GM19438 (cell line): ENCODE data around the gene LRRC59.
"Not testable (repeated sequence)": the region's sequence is repeated elsewhere in the genome, so short reads cannot be mapped to it uniquely, and the experiment has no call there.

ENCODE experiments used
- ATAC-seq: cut with Tn5 transposase; IDR thresholded peaks from one replicate; pipeline ENCODE4 v1.9.1; 2021; ENCODE audit warnings: low read depth; ENCODE audit not compliant: unreplicated experiment

Gene LRRC59

DNA sequence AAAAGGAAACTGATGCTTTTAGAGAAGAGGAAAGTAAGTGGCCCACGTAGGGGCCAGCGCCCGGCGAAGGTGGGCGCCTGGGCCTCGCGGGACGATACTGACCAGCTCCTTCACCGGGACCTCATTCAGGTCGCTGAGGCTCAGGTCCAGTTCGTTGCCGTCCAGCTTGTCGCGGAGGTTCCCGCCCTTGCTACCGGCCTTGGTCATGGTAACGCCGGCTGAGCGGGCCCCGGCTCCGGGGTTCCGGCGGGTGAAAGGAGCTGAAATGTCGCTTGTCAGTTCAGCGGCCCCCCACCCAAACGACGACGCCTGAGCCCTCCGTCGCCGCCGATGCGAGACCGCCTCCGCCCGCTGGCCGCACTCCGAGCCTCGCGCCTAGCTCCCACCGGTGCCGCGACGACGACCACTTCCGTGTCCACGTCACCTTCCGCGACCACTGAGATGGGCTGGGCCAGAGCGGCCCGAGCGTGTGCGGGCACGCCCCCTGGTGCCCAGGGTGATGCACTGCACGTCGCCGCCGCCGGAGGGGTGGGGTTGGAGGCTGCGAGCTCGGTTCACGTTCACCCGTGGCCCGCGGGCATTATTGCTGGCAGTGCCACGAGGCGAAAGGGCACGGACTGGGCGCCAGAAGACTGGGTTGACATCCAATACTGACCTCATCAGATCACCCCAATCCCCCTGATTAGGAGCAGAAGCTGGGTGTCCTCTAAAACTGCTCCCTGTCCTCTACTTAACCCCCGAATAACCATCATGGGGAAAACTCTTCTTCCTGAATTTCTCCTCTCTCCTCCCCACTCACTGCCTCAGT, at the start of gene LRRC59:
Gene LRRC59, minus strand, starts transcription at position 413 of the 808 bp plus-strand sequence. Its CDS starts 206 bp downstream, at position 207.
- peak; percentile 86 for ATAC-seq

DNA sequence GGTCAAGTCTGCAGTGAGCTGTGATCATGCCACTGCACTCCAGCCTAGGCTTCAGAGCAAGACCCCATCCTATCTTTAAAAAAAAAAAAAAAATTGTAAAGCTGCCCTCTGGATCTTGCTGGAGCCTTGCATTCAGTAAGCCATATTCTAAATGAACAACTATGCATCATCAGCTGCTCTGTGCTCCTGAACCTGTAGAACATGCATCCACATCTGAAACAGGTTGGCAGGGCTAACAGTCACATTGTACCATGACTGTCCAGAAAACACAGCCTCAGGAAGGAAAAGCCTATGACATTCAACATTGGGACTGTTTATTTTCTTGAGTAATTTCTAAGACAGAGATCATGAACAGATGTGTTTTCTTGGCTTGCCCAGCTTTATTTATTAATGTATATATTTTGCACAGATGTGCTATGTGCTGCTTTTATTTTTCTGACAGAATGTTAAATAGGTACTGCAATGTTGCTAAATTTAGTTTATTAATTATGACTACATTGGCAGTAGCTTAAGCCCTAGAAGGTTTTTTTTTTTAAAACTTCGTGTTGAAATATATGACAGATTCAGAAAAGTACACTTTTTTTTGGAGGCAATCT, 48.5 kb upstream of the LRRC59 start:
- ATAC-seq: no peak

DNA sequence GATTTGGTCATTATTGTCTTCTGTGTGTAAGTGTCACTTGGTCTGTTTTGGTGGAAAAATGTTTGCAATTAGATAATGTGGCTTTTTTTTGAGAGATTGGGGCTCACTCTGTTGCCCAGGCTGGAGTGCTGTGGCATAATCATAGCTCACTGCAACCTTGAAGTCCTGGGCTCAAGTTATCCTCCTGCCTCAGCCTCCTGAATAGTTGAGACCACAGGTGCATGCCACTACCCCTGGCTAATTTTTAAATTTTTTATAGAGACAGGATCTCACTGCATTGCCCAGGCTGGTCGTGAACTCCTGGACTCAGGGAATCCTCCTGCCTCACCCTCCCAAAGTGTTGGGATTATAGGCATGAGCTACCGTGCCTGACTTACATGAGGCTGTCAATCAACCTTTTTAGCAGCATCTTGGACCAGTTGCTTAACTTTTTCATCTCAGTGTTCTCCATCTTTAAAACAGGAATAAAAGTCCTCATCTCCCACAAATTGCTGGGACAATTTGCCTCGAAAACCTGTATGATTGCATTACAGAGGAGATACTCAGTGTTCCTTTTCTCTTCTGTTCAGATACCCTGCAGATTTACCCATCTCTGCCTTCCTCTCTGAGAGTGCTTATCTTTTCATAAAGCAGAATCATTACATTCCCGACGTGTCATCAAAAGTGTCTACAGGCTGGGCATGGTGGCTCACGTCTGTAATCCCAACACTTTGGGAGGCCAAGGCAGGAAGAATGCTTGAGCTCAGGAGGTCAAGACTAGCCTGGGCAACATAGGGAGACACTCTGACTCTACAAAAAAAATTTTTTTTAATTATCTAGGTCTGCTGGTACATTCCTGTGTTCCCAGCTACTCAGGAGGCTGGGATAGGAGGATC, 47.8 kb upstream of the LRRC59 start:
- ATAC-seq: no peak

DNA sequence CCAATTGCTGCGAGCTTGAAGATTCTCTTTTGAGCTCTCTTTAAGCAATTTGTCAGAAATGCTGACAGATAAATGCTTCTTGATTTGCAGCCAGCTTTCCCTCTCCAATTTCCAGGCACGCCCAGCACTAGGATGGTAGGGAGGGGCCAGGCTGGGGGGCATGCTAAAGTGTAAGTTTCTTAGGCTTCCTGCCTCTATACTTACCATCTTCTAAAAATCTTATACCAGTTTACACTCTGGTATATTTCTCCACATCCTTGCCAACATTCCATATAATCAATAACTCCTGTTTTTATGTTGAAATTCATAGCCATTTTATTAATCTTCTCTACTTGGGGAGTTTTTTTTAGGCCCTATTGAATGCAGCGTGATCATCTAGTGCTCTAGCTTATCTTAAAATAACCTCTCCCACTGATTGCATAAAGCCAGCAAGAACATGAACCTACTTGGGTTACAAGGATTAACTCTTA, 46.2 kb upstream of the LRRC59 start:
- ATAC-seq: no peak

DNA sequence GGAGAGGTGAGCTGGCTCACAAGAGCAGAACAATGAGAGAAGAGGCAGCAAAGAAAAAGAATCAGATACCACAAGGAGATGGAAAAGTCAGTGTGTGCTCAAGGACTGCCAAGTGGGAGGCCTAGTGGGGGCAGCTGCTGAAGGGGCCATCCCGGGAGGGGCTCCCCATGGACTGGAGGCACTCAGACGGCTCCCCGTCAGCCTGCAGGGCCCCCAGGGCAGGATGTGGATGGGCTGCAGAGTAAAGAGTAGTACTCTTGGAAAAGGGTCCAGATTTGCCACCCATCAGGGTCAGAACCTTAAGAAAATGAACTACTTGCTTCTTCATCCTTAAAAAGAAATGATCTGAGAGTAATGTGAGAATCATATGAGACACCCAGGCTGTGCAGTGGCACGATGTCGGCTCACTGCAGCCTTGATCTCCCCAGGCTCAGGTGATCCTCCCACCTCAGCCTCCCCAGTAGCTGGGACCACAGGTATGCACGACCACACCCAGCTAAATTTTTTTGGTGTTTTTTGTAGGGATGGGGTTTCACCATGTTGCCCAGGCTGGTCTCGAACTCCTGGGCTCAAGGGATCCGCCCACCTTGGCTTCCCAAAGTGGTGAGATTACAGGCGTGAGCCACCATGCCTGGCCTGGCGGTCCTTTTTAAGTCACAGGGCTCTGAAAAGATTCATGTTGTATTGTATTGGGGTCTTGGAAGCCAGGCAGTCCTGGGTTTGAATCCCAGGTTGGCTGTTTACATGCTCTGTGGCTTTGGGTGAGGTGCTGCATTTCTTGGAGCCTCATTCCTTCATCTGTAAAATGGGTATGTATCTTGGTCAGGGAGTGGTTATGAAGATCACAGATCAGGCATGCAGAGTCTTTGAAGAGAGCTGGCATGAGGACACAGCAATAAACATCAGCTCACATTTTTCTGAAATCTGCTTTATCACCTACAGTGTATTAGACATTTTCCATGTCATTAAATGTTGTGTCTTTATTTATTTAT, 43.8 kb upstream of the LRRC59 start:
- ATAC-seq: no peak

DNA sequence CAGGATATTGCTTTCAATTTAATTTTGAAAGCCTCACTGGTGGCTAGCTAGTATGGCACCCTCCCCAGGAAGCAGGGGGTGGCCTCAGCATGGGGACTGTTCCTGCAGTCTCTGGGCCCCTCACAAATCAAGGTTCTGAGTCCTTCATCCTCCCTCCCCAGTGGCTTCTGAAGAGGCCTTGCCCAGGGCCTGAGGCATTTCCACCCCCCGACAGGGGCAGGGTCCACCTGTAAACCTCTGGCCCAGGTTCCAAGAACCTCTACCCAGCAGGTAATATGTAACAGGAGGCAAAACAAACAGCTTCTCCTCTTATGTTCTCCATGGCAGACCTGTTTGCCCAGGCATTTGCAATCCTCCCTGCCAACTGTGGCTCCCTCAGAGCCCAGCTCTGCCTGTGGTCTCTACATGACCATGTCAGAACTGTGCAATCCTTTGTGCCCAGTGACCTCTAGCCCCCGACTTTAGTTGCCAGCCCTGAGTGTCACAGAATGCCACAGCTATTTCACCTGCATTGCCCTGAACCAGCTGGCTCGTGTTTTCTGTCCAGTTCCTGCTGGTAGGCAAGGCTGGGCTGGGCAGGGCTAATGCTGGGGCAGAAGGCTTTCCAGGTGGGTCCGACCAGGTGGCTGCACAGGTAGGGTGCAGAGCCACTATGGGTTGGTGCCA, 43.0 kb upstream of the LRRC59 start:
- no peak for ATAC-seq

DNA sequence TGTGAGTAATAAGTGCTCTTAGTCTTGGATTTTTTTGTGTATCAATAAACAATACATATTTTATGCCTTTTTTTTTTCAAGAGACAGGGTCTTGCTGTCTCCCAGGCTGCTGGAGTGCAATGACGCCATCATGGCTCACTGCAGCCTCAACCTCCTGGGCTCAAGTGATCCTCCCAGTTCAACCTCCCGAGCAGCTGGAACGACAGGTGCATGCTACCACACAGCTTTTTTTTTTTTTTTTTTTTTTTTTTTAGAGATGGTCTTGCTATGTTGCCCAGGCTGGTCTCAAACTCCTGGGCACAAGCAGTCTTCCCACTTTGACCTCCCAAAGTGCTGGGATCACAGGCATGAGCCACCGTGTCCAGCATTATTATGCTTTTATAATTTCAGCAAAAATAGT, 41.7 kb upstream of the LRRC59 start:
- ATAC-seq: no peak

DNA sequence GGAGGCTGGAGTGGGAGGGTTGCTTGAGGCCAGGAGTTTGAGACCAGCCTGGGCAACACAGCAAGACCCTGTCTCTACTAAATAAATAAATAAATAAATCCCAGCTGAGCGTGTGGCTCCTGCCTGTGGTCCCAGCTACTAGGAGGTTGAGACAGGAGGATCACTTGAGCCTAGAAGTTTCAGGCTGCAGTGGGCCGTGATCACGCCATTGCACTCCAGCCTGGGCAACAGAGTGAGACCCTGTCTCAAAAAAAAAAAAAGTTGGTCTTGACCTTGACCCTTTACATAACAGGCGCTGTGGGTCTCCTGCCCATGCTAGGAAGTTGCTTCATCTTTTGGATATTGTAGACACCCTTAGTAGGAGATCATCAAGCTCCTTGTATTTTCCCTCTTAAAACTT, 40.1 kb upstream of the LRRC59 start:
- ATAC-seq: no peak

DNA sequence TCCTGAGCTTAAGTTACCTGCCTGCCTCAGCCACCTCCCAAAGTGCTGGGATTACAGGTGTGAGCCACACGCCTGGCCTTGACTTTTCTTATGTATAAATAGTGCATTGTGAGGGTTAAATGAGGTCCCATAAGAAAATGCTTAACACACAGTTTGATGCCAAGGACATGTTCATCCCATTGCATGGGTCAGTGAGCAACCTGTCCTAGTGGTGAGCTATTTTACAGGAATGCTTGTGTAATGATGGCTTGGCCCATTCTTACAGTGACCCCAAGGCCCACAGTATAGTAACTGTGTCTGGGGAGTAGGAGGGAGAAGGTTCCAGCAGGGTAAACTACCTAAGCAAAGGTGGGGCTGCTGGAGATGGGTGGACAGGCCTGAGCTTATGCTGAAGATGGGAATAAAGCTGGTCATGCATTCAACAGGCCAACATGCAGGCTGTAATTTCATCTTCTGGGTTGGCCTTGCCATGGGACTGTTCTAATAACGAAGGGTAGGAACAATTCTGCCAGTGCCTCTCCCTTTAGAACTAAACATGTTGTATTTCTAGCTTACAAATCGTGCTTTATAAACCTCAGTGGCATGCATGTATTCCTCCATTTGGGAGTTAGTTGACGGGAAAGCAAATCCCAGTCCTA, 34.9 kb upstream of the LRRC59 start:
- ATAC-seq: no peak

DNA sequence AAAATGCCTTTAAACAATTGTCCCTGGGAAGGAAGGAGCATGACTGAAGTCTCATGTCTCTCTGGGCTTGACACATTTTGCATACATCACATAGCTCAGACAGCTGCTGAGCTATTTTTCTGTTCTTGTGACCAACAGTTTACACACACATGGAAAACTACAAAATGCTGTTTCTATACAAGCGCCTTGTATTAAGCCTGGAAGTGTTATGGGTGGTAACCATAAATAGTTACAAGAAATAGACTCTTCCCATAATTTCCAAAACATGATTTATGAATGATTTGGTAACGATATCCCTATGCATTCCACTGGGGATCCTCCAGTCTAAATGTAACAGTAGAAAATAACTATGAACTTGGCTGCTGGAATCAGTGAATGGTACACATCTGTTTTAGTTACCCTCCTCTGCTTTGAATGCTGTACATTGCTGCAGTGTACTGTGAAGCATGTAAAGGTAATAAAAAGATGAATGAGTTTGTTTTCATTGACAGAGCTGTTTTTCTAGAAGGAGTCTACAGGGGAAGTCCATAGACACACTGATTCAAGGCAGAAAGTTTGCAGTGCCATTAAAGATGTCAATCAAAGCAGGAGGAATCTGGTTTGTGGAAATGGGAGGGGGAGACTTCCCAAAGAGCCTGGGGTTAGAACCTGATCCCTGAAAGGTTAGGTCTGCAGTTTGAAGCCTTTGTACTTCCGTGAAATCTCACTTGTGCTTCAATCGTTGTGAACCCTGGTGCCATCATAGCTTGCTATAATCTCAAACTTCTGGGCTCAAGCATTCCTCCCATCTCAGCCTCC, 33.7 kb upstream of the LRRC59 start:
- ATAC-seq: no peak

DNA sequence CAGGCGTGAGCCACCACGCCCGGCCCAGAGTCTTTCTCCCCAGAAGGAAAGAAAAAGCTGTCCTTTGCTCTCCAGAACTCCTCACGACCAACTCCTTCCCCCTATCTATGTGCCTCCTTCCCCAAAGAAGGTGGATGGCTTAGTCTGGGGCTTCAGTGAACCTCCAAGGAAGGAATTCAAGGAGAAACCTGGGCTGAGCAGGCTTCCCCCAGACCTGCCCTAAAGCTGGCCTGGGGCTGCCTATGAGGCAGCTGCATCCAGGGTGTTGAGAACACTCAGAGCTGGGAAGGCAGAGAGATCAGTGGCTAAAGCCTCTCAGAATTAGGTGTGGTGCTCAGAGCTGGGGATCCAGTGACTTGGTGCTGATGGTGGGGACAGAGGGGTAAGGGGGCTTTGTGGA, 32.5 kb upstream of the LRRC59 start:
- ATAC-seq: no peak

DNA sequence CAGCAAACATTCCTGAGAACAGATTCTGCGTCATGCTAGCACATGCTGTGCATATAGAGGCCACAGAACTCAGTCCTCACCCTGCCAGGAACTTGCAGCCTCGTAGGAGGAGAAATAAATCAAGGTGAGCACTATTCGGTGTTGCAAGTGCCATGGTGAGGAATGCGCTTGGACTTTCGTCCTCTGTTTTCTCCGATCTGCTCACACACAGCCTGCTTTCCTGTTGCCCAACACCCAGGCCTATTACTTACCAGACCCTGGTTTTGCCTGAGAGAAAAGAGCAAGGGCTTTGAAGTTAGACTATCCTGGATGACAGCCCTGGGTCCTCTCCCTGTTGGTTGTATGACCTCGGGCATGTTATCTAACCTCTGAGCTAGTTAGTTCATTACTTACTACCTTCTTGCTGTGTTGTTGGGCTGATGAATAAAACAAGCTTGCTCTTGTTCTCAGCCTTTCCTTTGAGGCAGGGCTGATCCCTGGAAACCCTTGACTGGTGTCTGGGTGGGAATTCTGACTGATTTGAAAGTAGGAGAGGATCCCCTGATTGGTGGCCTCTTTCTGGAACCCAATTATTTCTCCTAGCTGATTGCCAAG, 31.6 kb upstream of the LRRC59 start:
- ATAC-seq: no peak

DNA sequence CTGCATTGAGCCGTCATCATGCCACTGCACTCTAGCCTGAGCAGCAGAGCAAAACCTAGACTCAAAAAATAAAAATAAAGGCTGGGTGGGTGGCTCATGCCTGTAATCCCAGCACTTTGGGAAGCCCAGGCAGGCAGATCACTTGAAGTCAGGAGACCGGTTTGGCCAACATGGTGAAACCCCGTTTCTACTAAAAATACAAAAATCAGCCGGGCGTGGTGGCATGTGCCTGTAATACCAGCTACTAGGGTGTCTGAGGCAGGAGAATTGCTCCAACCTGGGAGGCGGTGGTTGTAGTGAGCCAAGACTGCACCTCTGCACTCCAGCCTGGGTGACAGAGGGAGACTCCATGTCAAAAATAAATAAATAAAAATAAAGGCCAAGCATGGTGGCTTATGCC, 30.8 kb upstream of the LRRC59 start:
- not testable (repeated sequence) for ATAC-seq

DNA sequence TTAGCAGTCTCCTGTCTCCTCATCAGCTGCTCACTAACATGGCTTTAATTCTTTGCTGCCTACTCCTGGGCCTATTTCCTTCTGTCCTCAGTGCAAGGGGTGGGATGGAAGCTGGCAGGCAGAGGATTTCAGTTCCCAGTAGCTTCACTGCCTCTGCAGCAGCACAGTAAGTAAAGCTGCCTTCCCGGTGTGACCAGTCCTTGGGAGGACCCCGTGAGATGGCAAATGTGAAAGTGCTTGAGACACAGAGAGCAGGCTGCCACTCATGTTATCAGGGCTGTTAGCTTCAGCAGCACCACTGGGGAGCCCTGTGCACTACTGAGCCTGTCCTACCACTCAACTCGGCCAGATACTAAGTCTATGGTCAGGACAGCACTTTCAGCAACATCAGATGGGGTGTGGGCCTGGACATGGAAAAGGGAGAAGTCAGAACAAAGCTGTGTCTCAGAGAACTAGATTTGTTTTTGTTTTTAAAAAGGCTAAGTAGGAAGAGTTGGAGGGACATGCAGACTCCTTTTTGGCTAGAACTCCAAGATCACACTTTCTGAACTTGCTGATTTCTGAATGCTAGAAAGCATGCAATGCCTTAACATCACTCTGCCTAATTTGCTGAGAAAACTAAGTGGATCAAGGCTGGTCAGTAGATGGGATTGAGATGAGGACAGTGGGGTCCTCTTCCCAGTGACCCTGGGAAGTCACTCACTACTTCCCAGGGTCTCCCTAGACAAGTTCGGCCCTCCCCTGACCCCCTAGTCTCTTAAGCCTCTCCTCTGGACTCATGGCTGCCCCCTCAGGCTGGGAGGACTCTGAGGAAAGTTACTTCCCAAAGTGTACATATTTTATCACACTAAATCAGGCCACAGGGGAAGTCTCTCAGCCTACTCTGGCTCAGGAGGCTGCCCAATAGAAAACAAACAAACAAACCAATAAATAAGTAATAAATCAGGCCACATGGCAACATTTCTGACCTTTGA, 29.8 kb upstream of the LRRC59 start:
- peak; percentile 48 for ATAC-seq

DNA sequence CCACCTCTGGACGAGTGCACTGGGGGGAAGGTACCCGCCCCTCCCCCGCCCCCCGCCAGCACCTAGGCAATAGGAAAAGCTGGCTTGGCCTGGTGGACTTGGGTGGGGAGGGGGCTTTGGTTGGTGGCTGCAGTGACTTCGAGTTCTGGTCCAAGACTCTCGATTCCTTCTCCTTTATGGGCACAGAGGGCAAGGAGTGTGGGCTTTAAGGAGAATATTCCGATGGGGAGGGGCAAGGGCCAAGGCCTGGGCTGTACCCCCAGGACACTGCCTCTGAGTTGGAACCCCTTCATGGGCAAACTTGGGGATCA, 29.1 kb upstream of the LRRC59 start:
- ATAC-seq: peak; percentile 26

DNA sequence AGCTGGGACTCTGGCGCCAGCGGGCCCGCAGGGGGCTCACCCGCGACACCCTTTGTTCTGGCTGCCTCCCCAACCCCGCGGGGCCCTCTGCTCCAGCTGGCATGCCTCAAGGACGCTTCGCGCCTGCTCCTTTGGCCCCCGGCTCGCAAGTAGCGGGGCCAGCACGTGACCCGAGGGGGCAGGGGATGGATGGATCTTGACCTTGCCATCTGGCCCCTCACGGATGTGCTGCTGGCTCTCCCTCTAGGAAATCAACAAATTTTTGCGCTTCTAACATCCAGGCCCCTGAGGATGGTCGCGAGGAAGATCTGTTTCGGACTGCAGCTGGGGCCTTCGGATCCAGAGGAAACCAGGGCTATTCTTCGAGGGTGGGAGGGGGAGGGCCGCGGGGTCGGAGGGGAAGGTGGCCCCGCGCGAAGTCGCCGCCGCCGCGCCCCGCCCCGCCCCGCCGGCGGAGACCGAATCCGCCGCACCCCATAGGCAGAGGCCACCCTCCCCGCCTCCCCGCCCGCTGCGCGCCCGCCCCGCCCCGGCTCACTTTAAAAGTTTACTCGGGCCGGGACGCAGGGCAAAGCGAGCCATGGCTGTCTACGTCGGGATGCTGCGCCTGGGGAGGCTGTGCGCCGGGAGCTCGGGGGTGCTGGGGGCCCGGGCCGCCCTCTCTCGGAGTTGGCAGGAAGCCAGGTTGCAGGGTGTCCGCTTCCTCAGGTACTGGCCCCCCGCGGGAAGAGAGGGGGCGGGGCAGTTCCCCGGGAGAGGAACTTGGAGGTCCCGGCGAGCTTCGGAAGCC, 28.6 kb upstream of the LRRC59 start, which contains the start of gene ACSF2:
Gene ACSF2, plus strand, starts transcription at position 537 of the 790 bp plus-strand sequence. Its CDS starts 44 bp downstream, at position 581.
- ATAC-seq: peak; percentile 60
